Panc1 (cell line): ENCODE results near the gene ZRANB3.

Experiments
- CTCF ChIP-seq: fragments of 450-650 bp; IDR thresholded peaks from 2 replicates; pipeline ENCODE4 v1.5.1; 2017; ENCODE audit warnings: mild to moderate bottlenecking
- SIN3A ChIP-seq: IDR thresholded peaks from 2 replicates; pipeline ENCODE4 v1.6.1; 2012; ENCODE audit warnings: low read depth, mild to moderate bottlenecking, low read length, moderate library complexity, borderline replicate concordance; ENCODE audit not compliant: insufficient read depth
- TCF7L2 ChIP-seq: IDR thresholded peaks from 2 replicates; pipeline ENCODE4 v1.6.1; 2011; ENCODE audit warnings: mild to moderate bottlenecking, low read depth, low read length, inconsistent platforms

DNA sequence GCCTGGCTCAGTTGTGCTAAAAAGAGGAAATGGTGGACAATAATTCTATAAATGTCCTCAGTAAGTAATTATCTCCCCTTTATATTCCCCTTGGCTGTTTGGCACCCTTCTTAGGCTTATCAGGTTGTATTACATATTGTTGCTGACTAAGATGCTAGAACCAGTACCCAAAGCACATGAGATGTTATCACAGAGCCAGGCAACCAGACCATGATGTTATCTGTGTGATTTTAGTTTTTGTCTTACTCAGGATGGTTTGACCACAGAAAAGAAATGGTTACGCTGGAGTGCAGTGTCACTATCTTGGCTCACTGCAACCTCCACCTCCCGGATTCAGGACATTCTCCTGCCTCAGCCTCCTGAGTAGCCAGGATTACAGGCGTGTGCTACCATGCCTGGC, 15.4 kb upstream of the ZRANB3 start:
- TF ChIP-seq CTCF (no peak), SIN3A (no peak), TCF7L2 (no peak)
